A172 (cell line): Measurements from ENCODE around the gene RHCE. TPM values are rescaled to one million over a fixed set of nuclear protein-coding genes. Genes with fewer than 3 reads are reported as not detected.
"Not testable (repeated sequence)": the region's sequence is repeated elsewhere in the genome, so short reads cannot be mapped to it uniquely, and the experiment has no call there.

Source experiments
- DNase-seq: peaks from one replicate; pipeline ENCODE4 v3.0.0-alpha.2; 2015; ENCODE audit warnings: low spot score
- total RNA-seq: library from RNA; depleted of rRNA; stranded (reverse); fragments of >200 nt; shearing (Covaris generic); gene quantifications from 2 replicates; pipeline ENCODE4 v1.2.3, GENCODE V29; 2014

Gene RHCE
- total RNA-seq, 1 experiment from 2014 or later, result not detected

GRCh38 chr1:25432749-25433388 is 12.2 kb upstream of the RHCE start:
- DNase-seq, result no peak

DNA sequence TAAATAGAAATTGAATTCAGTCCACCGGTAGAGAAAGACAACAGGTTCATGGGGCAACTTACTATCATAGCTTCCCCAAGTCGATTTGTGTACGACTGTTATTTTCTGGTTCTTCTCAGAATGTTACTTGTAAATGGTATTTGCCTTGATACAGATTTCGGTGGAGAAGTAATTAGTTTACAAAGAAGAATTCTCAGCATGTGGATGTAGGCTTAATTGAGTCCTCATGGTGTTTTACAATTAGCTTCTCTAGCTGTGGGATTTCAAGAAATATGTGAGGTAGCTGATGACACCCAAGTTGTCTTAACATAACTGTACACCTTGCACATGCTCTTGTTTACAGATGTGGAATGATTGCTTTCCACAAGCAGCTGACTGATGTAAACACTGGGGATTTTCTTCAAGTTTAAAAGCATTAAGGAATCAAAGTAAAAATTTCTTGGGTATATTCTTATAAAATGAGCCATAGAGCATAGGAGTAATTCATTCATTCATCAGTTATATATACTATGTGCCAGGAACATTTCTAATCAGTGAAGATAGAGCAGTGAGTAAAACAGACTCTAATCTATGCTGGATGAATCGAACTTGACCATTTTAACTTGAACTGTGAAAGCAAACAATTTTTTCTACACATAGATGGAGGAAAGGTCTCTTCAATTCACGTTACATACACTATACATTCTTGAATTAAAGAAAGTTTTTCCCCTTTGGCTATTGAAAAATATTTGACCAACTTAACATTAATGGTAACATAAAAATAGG is 11.5 kb upstream of the RHCE start:
- DNase-seq, result no peak

DNA sequence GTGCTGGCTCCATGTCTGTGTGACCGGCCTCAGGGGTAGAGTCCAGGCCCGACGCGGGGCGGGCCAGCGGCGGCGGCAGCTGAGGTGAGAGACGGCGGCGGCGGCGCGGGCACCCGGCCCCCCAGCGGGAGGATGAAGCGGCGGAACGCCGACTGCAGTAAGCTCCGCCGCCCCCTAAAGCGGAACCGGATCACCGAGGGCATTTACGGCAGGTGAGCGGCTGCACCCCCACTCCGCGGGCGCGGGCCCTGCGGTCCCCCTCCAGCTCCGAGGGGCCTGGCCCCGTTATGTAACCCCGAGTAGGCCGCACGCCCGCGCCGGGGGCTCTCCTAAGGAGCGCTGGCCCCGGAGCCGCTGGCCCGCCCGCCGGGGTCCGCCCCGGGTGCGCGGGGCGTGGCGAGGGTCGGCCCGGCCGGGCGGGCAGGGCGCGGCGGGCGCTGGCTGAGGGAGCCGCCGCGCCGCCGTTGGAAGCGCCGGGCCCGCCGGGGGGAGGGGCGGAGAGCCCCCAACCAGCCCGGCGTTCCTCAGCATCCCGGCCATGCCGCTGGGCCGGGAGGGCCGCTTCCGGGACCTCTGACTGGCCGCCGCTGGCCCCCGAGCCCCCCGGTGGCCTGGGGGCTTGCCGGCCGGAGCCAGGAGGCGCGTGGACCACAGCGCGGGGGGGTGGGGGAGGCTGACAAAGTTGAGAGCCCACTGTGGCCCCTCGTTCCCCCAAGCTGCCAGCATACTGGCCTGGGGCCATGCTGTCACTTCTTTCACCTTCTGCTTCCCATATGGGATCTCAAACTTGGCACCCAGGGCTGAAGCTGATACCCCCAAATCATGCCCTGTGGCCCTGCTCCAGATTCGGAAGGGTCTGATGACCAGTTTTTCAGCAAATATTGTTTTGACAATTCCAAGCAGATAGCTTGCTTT is 10.6 kb upstream of the RHCE start:
- DNase-seq, result no peak

- peak; percentile 83 for DNase-seq
Observed at GRCh38 chr1:25430073-25430966, 9.7 kb upstream of the RHCE start, which contains the start of gene MACO1. TSS of gene MACO1 (plus strand) at chr1:25430897. CDS start at chr1:25431099, 202 bp downstream.

GRCh38 chr1:25428475-25429166 is 8.0 kb upstream of the RHCE start:
- DNase-seq, result no peak

GRCh38 chr1:25427696-25428095 is 7.1 kb upstream of the RHCE start:
- DNase-seq, result no peak

DNA sequence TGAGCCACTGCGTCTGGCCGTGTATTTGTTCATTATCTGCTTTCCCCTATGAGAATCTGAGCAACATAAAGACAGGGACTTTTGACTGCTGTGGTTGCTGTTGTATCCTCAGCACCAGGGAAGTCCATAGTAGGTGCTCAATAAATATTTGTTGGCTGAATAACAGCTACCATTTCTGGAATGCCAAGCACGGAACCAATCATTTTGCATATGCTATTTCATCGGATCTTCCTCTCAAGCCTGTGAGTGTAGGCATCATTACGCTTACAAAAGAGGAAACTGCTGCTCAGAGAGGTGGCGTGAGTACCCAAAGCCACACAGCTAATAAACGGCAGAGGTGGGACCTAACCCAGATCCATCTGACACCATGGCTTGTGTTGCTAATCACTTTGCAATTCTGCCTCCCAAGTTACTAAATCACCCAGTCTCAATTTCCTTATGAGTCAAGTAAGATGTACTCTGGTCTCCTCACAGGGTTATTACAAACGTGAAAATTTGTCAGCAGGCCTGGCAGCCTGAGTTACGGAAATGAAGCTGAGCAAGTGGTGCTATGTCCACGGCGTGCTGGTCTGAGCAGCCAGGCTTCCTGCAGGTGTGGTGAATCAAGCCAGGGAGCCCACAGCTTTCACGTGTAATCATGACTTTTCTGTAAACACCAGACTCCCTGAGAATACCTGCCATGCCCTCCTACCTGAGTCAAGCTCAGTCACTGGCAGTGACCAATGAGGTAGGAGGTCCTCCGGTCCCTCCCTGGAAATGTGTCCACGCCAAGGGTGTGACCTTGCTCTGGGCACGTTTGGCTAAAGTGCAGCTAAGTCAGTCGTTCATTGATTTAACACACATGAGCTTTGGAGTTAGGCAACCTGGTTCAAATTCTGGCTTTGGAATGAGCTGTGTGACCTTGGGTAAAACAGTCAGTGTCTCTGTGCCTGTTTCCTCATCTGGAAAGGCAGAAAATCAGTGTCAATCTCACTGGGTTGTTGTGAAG is 4.8 kb upstream of the RHCE start:
- no peak for DNase-seq

GRCh38 chr1:25423206-25423605 is 2.6 kb upstream of the RHCE start:
- not testable (repeated sequence) for DNase-seq

- DNase-seq, result not testable (repeated sequence)
Observed at GRCh38 chr1:25419339-25419738, 1.3 kb downstream of the RHCE start.

- not testable (repeated sequence) for DNase-seq
Observed at GRCh38 chr1:25417280-25417679, 3.3 kb downstream of the RHCE start.

DNA sequence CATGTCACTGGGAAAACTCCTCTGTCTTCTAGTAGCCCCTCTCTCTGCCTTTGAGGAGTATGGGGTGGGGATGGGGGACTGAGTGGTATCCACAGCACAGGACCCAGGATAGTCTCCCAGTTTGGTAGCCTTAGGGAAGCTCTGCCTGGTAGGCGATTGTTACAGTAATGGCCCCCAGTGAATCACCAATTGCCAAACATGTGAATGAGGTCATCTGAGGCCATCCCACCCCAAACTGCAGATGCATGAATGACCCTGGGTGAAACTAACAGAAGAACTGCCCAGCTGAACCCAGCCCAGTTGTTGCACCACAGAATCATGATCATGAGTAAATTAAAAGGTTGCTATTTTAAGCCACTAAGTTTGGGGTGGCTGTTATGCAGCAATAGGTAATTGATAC is 6.0 kb downstream of the RHCE start:
- not testable (repeated sequence) for DNase-seq

- DNase-seq, result not testable (repeated sequence)
Observed at GRCh38 chr1:25414157-25414556, 6.5 kb downstream of the RHCE start.

GRCh38 chr1:25412872-25413623 is 7.6 kb downstream of the RHCE start:
- not testable (repeated sequence) for DNase-seq

GRCh38 chr1:25409641-25410427 is 10.8 kb downstream of the RHCE start:
- not testable (repeated sequence) for DNase-seq

- DNase-seq, result not testable (repeated sequence)
Observed at GRCh38 chr1:25405731-25406305, 14.8 kb downstream of the RHCE start.

DNA sequence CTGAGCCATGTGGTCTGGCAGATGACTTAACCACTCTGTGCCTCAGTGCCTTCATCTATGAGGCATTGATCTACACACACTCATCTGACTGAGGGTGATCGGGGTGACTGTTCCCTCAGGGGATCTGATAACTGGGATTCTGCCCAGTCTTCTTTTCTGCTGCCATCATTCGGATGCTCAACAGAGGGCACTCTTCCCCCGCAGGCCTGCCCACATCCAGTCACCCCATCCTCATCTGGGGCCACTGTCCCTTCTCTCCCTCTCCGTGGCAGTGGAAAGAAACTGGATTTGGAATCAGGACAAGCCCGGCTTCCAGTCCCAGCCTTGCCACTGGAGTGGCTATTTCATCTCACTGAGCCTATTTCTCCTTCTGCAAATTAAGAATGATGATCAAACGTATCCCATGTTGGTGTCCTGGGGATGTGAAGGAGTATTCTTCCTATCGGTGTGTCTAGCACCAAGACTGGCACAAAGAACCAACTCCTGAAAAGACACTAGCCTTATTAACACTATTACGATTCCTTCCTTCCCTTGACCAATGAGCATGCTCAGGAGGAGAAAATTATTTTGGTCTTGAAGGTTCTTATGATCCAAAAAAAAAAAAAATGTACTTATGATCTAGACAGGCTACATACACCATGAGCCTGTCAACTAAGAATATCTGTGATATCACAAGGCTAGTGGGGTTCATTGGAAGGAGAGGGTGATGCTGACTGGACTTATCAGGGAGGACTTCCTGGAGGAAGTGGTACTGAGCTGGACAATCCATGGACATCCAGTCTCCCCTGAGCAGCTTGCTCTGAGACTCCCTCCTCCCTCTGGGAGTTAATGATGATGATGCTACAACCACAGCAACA is 17.4 kb downstream of the RHCE start:
- not testable (repeated sequence) for DNase-seq
